GM12865 (cell line): ENCODE measurements around the gene IFT88.
A peak's percentile ranks its signal among the peaks of the same experiment; 100 is the strongest.

Experiments used
- DNase-seq: peaks from one replicate; pipeline ENCODE4 v3.0.0; 2010; ENCODE audit warnings: low read depth
- H3K4me3 ChIP-seq: 2 replicates; pipeline ENCODE4 v1.5.1; 2011; ENCODE audit warnings: mild to moderate bottlenecking, low read depth, low read length, control low read depth
- CTCF ChIP-seq: IDR thresholded peaks from 2 replicates; pipeline ENCODE4 v1.5.1; 2011; ENCODE audit warnings: low read length, control low read depth, low read depth, inconsistent platforms; ENCODE audit not compliant: insufficient read depth; ENCODE audit errors: missing control alignments

IFT88 gene

GRCh38 chr13:20565115-20565736 is 1.7 kb upstream of the IFT88 start:
- TF ChIP-seq CTCF, result no peak
- DNase-seq, result peak; percentile 17
- H3K4me3 ChIP-seq, result no peak overlapping the region

DNA sequence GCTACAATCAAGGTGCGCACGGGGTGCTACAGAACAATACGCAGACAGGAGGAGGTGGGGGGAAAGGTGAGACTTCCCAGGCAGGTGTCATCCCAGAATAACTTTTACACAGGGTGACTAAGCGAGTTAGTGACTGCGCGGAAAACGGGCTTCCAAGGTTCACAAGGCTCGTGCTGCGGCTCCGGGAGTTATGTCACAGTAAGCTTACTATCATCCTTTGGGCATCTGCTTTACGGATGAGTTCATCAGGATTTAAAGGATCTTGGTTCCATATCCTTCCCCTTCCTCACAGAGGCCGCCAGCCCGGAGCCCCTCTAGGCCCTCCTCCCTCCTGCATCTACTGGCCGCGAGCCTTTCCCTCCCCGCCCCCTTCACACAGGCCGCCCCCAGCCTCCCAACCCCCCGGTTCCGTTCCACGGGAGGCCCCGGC is 474 bp upstream of the IFT88 start:
- DNase-seq, result no peak
- no peak for TF ChIP-seq CTCF
- H3K4me3 ChIP-seq, result peak overlapping the region; percentile 75

- DNase-seq, result no peak
- TF ChIP-seq CTCF, result no peak
These were observed 1.0 kb downstream of the IFT88 start for GRCh38 chr13:20567881-20568528.

DNA sequence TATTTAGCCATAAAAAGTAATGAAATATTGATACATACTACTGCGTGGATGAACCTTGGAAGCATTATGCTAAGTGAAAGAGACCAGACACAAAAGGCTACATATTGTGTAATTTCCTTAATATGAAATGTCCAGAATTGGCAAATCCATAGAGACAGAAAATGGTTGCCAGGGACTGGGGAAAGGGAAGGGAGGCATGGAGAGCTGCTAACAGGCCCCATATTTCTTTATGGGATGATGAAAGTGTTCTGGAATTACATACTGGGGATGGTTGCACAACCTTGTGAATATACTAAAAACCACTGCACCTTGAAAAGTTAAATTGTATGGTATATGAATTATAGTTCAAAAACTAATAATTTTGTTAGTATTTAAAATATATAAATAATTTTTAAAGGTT is 3.6 kb downstream of the IFT88 start:
- TF ChIP-seq CTCF, result no peak
- no peak for DNase-seq

More at GRCh38 chr13:20567881-20568528, 1.0 kb downstream of the IFT88 start:
- H3K4me3 ChIP-seq, result peak overlapping the region; percentile 75

DNA sequence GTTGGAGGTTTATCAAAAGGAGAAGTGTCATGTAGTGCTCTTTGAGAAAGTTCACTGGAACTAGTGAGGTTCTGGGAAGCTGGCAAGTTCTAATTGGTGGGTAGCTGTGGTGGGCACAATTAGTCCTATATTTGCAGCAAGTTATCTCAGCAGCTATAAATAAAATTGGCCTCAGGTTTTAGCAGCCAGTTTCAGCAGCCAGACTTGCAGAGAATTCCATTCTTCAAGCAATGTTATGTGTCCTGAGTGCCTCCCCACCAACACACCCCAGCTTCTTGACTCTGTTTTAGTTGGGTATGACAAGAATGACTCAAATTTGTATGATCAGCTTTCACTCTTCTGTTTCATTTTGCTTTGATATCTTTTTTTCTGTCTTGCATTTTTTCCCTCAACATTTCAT is 4.7 kb downstream of the IFT88 start:
- H3K4me3 ChIP-seq, result no peak overlapping the region
- TF ChIP-seq CTCF, result no peak
- no peak for DNase-seq

More for the DNA sequence above, 3.6 kb downstream of the IFT88 start:
- H3K4me3 ChIP-seq, result no peak overlapping the region

DNA sequence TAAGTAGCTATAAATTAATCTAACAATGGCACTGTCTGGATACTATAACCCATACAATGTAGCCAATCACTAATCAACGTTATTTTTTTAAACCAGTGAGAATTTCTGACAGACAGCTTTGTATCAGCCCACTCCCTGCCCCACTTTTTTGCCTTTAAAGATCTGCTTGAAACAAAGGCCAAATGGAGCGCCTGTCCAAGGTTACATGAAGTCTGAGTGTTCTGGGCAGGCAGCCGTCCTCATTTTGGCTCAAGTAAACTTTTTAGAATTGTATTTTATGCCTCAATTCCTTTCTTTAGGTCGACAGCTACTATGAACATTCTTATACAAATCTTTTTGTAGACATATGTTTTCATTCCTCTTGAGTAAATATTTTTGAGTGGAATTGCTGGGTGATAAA is 6.2 kb downstream of the IFT88 start:
- DNase-seq, result no peak
- no peak for TF ChIP-seq CTCF
- H3K4me3 ChIP-seq, result no peak overlapping the region
